NCI-H2107 treated with DMSO at 0.1 percent for 48 hours (cell line): ENCODE results near the gene LBP.
"Not testable (repeated sequence)": the region's sequence is repeated elsewhere in the genome, so short reads cannot be mapped to it uniquely, and the experiment has no call there.

ENCODE experiments used
- DNase-seq: peaks from one replicate; lab custom pipeline; 2025; ENCODE audit not compliant: unreplicated experiment; lab: John Stamatoyannopoulos, UW

LBP gene

DNA sequence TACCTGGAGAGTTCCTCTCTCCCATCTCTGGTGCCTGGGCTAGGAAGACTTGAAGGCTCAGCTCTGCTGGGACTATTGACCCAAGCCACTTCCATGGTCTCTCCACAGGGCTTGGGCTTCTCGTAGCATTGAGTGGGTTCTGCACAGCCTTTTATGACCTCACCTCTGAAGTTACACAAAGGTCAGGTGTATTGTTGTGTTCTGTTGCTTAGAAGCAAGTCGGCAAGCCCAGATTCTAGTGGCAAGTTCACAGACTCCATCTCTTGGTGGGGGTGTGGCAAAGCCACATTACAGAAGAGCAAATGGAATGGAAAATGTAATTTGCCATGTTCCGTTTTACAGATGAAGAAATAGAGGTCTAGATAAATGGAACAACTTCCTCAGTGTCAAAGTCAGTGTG is 28.9 kb upstream of the LBP start:
- no peak for DNase-seq

DNA sequence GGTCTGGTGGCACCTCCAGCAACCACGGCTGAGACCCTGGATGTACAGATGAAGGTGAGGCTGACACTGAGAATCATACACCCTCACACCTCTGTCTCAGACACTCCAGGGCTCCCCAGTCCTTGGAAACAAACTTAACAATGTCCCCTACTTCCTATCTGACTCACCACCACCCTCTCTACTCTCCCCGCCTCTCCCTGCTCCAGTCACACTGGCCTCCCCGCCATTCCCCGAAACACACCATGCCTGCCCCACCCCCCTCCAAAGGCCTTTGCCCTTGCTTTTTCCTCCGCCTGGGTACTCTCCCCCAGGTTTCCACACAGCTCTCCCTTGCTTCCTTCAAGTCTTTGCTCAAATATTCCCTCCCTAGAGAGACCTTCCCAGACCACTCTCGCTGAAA is 26.1 kb upstream of the LBP start:
- no peak for DNase-seq

DNA sequence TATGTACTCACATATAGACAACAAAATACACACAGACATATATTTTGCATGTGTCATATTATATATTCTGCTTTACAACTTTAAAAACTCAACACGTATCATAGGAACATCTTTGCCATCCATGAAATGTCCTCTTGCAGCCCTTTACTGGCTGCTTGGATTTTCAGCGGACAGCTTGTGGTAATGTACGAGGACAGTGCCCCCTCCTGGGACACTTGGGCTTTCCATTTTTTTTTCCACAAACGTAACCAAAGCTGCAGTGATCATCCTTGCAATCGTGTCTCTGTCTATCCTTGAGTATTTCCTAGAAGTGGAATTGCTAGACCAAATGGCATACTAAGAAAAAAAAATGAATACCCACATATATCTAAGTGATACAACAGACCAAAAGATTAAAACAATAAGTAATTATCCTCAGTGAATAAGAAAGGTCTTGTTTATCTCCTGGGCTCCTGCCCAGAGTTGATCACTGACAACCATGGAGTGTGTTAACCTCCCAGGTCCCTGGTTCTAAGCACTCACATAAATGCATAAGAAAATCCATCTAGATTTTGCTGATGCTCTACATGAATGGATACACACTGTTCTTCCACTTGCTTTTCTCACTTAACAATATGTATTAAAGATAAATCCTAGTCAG is 24.2 kb upstream of the LBP start:
- DNase-seq, result no peak

DNA sequence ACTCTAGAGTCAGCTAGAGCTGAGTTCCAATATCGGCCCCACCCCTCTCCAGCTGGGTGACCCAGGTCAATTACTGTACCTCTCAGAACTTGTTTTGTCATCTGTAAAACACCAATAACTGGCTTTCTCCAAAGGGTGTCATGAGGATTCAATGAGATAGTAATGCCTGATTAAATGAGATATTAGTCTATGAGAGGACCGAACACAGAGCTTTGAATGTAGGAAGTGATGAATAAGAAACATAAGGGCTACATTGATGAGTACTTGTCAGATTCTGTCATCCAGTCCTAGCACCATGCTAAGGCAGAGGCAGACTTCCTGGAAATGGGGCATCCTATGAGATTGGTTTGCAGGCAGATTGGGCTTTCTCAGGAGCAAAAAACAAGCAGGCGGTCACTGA is 22.1 kb upstream of the LBP start:
- DNase-seq, result no peak

DNA sequence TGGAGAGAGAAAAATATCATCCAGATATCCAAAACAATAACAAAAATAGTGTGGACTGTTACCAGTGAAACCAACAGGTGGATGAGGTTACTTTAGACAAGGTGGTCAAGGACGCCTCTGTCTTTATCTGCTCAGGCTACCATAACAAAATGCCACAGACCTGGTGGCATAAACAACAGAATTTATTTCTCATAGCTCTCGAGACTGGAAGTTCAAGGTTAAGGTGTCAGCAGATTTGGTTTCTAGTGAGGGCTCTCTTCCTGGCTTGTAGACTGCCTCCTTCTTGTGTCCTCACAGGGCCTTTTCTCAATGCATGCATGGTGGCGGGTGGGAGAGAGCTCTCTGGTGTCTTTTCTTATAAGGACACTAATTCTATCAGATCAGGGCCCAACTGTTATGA is 21.1 kb upstream of the LBP start:
- no peak for DNase-seq

DNA sequence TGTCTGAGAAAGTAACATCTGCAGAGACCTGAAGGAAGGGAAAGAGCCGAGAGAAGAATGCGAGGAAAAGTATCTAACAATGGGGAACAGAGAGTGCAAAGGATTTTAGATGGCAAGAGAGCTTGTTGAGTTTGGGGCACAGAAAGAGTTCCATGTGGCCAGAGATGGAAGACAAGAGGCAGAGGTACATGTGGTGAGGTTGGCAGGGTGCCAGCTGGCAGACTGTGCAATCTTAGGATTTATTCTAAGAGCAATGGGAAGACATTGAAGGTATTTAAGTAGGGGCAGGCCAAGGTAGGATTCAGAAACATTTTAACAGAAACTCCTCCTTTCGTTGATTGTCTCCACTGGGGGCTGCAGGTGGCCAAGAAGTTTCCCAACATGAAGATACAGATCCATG is 20.4 kb upstream of the LBP start:
- DNase-seq, result no peak

DNA sequence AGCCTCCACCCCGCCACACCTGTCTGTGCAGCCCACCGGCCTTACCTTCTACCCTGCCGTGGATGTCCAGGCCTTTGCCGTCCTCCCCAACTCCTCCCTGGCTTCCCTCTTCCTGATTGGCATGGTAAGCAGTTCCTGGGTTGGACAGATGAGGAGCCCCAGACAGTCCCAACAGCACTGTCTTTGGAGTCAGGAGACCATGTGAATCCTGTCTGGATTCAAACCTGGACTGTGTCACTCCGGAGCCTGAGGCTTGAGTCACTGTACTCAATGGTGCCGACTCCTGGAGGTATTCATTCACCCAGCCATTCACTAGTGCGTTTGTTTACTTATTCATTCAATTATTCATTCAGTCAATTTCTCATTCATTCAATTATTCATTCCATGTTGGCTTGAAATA is 20.0 kb upstream of the LBP start:
- no peak for DNase-seq

DNA sequence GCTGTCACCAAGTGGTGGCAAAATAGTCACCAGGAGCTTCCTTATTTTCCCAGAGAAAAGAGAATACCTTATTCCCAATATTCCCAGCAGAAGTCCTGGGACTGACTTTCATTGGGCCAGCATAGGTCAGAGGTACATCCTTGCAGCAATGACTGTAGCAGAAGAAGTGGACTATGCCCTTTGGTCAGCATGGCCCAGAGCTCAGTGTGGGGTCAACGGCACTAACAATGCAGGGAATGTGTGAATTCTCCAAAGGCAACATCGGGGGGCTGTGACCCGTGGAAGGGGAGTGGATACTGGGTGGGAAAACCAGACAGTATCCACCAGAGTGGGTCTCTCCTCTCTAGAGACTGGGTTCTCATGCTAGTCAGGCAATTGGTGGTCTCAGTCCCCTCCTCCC is 15.6 kb upstream of the LBP start:
- DNase-seq, result no peak

DNA sequence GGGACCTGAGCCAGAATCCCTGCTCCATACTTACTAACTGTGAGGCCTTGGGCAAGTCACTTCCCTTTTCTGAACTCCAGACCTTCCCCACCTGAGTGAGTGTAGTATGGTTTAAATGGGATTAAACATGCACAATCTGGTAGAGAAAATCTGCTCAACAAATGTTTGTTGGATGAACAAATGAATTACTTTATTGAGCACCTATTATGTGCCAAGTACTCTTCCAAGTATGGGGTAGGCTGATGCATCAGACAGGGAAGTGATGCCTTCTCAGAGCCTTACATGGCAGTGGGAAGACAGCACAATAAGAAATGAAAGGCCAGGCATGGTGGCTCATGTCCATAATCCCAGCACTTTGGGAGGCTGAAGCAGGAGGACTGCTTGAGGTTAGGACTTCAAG is 15.0 kb upstream of the LBP start:
- DNase-seq, result no peak

DNA sequence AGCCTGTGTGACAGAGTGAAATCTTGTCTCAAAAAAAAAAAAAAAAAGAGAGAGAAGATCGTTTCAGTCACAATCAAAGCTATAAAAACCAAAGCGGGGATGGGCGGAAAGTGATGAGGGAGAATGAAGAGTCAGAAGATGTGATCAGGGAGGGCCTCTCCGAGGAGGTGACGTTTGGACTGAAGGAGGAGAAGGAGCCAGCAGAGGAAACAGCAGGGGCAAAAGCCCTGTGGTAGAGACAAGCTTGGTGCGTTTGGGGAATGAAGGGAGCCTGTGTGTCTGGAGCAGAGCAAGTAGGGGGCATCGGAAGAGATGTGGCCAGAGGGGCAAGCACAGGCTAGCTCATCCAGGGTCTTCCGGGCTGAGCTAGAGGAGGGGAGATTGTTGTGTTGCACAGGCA is 14.5 kb upstream of the LBP start:
- DNase-seq, result no peak

DNA sequence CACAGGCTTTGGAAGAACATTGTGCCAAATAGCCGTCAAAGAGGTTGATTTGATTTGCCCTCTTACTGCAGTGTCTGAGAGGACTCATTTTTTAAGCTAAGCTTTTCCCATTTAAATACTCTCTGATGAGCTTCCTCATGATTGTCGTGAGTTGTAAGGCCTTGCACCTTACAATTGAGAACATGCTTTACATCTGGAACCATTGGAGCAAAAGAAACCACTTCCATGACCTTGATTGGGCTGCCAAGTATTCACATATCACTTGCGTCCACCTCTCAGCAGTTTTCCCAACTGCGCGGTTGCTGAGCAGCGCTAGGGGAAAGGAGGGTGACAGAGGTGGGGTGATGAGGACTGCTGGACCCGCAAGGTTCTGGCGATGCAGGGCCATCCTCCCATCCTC is 12.3 kb upstream of the LBP start:
- no peak for DNase-seq

DNA sequence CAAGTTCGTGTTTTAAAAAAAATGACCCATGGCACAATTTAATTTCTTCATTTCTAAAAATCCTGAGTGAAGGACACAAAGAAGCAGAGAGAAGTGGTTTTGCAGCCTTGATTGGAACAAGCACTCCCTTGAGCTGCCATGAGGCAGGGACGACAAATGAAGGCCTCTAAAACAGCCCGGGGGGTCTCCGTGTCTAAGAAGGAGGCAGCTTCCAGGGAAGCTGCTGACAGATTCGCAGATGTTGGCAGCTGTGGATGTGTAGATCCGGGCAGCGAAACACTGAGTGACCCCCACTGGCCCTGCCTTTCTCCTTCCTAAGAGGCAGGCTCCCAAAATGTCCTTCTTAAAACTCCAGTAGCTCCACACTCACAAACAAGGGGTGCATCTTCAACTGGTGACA is 9.6 kb upstream of the LBP start:
- DNase-seq, result no peak

DNA sequence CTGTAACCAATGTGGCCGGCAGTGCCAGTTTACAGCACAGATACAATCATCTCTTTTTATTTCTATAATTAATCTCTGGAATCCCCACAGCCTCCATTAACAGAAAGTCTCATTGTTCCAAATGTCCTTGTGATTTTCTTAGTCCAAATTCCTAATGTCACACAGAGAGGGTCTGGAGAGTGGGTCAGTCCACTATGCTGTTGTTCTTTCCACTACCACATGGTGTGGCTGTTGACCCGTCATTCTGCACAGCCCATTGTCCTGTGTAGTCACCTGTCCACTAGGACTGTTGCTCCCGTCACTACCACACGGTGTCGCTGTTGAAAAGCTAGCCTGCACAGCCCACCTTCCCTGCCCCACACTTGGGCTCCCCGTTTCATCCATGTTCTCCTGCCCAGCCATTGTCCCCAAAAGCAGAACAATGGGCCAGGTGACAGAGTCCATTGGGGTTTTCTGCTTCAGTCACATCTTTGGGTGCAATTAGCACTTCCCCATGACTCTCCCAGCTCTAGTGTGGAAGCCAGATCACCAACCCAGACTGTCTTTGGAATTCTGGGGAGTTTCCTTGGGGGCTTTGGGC is 8.6 kb upstream of the LBP start:
- no peak for DNase-seq

DNA sequence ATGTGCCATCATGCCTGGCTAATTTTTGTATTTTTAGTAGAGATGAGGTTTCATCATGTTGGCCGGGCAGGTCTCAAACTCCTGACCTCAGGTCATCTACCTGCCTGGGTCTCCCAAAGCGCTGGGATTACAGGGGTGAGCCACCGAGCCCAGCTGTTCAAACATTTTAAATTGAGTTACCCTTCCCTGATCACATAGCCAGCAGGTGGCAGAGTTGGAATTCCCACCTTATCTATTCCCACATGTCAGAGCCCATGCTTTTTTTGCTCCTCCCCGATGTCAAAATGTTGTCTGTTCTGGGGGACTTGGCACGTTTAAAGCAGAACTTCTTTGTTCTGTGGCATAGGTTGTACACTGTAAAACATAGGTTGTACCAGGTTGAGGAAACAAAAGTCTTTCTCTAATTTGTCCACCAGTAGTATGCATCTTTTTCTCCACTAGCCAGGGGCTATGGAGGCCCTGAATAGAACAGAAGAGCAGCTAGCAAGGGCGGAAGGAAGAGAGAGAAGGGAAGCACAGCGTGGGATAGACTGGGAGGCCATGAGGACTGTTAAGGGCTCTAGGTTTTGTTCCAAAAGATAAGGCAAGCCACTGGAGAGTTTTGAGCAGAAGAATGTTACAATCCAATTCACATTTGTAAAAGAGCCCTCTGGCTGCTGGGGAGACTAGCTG is 7.3 kb upstream of the LBP start:
- DNase-seq, result no peak

DNA sequence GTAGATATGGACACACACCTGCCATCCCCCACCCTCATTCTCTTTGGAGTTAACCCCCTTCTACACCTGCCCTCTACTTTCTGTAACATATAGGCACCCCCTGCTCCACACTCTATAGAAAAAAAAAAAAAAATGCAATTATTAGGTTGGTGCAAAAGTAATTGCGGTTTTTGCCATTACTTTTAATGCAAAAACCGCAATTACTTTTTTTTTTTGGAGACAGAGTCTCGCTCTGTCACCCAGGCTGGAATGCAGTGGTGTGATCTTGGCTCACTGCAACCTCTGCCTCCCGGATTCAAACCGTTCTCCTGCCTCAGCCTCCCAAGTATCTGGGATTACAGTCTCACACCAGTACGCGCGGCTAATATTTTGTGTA is 6.8 kb upstream of the LBP start:
- DNase-seq, result not testable (repeated sequence)

DNA sequence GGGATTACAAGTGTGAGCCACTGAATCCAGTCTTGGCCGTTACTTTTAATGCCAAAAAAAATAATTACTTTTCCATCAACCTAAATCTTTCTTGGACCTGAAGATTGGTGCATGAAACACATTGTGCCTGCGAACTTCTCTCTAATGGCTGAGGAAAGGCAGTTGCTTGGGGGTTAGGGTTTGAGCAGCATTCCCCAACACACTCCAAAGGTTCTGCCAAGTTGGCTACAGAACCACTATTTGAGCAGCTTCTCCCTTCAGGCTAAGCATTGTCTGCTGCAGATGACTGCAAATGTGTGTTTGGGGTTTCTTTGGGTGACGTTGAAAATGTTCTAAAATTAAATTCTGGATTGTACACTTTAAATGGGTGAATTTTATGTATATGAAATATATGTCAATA is 6.3 kb upstream of the LBP start:
- DNase-seq, result no peak

DNA sequence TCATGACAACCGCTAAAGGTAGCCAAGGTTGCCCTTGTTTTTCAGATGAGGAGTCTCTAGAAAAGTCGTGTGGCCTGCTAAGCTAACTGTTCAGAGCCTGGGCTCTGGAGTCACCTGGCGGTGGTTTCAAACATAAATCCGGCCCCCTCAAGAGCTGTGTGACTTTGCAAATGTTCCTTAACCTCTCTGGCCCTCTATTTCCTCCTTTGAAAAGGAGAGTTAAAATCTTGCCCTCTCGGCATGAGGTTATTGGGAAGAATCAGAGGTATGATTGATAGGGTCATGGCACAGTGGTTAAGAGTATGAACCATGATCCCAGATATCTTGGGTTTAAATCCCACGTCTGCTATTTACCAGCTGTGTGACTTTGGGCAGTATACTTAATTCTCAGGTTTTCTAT is 5.6 kb upstream of the LBP start:
- DNase-seq, result no peak

DNA sequence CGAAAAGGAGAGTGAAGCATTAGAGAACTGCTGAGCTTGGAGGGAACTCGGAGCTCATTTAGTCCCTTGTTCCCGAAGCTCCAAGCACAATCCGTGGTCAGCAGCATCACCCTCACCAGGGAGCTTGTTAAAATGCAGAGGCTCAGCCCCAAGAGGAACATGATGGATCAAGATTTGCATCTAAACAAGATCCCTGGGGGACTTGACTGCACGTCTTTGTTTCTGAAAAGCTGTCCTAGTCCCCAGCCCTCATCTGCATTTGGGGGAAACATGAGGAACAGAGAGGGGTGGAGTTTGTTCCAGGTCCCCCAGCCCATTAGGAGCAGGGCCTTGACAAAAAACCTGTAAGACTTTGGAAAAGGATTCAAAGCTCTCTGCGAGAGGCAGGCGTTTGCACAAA is 4.1 kb upstream of the LBP start:
- DNase-seq, result no peak

DNA sequence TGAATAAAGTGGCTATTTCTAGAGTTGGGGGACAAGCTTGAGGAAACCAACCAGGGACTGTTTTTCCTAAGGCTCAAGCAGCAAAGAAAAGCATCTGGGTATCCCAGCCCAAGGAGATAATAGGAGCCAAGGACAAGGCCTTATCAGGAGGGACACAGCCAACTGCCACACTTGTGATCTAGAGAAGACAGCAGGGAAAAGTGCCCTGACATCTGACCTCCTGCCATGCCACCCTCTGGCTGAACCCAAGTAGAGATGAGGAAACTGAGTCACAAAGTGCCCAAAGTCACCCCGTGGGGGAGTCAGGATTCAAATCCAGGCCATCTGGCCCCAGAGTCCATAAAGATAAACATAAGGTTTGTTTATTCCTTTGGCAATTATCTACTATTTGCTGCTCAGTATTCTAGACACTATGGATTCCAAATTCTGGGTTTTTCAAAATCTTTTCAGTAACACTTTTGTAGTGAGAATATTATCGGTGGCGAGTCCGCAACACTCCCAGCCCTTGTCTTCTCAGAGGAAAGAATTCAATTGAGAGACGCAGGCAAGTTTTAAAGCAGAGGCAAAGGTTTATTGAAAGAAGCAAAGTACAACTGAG is 3.5 kb upstream of the LBP start:
- DNase-seq, result no peak

DNA sequence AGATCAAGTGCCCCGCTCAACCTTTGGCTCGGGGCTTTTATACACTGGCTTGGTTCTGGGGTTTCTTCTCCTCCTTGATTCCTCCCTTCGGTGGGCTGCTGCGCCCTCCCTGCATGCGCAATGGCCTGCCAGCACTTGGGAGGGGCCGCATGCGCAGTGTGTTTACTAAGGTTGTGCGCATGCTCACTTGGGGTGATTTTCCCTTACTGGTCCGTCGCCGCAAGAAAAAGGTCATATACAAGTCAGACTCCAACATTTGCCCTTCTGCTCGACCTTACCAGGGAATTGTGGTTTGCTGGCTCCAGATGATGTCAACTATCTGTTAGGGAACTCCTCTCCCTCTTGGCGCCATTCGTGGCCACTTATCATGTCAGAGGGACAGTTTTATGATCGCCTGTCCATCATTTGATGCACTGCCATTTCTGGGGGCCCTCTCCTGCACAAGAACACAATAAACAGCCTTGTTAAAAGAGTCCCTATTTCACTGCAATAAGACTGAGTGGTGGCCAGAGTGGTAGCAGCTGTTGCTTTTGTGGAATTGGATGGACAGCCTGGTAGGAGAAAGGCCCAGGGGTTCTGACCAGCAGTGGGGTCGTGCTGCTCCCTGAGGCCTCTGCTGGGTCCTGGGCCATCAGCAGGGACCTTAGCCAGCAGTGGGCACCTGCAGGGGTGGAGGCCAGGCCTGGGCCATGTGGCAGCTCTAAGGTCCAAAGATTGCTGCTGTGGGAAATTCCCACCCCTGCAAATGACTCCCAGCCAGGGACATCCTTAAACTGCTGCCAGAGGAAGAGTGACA is 2.8 kb upstream of the LBP start:
- no peak for DNase-seq

DNA sequence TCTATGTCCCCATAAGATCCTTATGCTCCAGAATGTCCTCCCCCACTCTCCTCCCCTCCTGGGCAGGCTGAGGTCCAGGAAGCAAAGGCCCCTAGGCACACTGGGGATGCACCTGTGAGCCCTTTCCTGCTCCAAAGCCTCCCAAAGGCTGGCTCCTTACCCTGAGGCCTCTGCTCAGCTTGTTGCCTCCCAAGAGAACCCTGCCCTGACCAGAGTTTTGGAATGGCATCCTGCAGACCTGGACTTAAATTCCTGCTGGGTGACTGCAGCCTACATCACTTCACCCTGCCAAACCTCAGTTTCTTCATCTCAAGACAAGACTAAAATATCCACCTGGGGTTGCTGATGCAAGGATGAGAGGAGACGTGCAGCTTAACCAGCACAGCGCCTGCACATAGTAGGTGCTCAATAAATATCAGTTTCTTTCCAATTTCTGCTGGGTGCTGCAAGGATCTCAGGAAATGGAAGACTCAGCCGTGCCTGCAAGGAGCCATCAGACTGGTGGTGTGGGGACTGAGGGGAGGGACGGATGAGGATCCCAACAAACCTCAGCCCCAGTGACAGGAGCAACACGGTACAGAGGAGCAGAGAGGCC is 2.1 kb upstream of the LBP start:
- DNase-seq, result no peak
